Heart right ventricle (tissue), 16 donors: ENCODE data around the gene IL12RB1. TPM values are rescaled to one million over a fixed set of nuclear protein-coding genes. Genes with fewer than 3 reads are reported as not detected.

Experiments used
- ATAC-seq, 8 donors: fragments of 200-7000 bp; cut with Tn5 transposase; one replicate each; pipeline ENCODE4 v1.9.1; 2020; ENCODE audit warnings: mild to moderate bottlenecking in 8 of 8, moderate library complexity in 8 of 8, moderate number of reproducible peaks in 1 of 8
- DNase-seq, 2 donors: peaks; one replicate each; pipeline ENCODE4 v3.0.0-alpha.2; 2020
- H3K27ac ChIP-seq, 10 donors: fragments of 200-600 bp; sonication (generic) in 2 of 10; one replicate each; pipeline versions ENCODE4 v1.5.0 to v1.8.0; 2020 to 2022; ENCODE audit warnings: mild to moderate bottlenecking in 3 of 10
- H3K27me3 ChIP-seq, 7 donors: fragments of 200-600 bp; one replicate each; pipeline ENCODE4 v1.8.0; 2021 to 2022; ENCODE audit warnings: mild to moderate bottlenecking in 2 of 7
- H3K36me3 ChIP-seq, 9 donors: fragments of 200-600 bp; sonication (generic) in 1 of 9; one replicate each; pipeline versions ENCODE4 v1.5.0 to v1.8.0; 2020 to 2022; ENCODE audit warnings: mild to moderate bottlenecking in 2 of 9
- H3K4me1 ChIP-seq, 9 donors: fragments of 200-600 bp; sonication (generic) in 1 of 9; one replicate each; pipeline versions ENCODE4 v1.5.0 to v1.8.0; 2020 to 2022; ENCODE audit warnings: mild to moderate bottlenecking in 4 of 9
- H3K4me3 ChIP-seq, 10 donors: fragments of 200-600 bp; sonication (generic) in 2 of 10; one replicate each; pipeline versions ENCODE4 v1.5.0 to v1.8.0; 2020 to 2022; ENCODE audit warnings: mild to moderate bottlenecking in 7 of 10, moderate library complexity in 2 of 10
- H3K9me3 ChIP-seq, 11 donors: fragments of 200-600 bp in 10 of 11; sonication (generic) in 2 of 11; one replicate each; pipeline versions ENCODE4 v1.5.0 to v1.8.0; 2013 to 2022; ENCODE audit warnings: mild to moderate bottlenecking in 2 of 11, control low read depth in 1 of 11, moderate library complexity in 1 of 11
- CTCF ChIP-seq, 9 donors: fragments of 200-600 bp; sonication (generic) in 2 of 9; IDR thresholded peaks; one replicate each; pipeline versions ENCODE4 v1.5.0 to v1.8.0; 2021 to 2022; ENCODE audit warnings: antibody characterized with exemption in 9 of 9, mild to moderate bottlenecking in 5 of 9, moderate library complexity in 1 of 9
- WGBS, 2 donors: extraction: QIAGEN DNeasy Blood & Tissue Kit; methylation state at CpG; one replicate each; pipeline ENCODE4 v1.1.7; 2013; ENCODE audit warnings: inconsistent platforms in 1 of 2; 5-methylcytosine and 5-hydroxymethylcytosine counted together
- intact Hi-C, 10 donors: fragments of 100-400 bp; cut with DNase I; formaldehyde crosslinking; loops; one replicate each; pipeline versions ENCODE4 v1.11.1 to v1.14.2; 2022
- polyA plus RNA-seq, 2 donors: library from polyadenylated mRNA; stranded (reverse); fragments of 200-250 nt; gene quantifications; one replicate each; pipeline ENCODE4 v1.2.3, GENCODE V29; 2013
- total RNA-seq, 10 donors: library from RNA; stranded (reverse); fragmentation: NEBNext Ultra II Directional in 3 of 10; extraction: Animal tissue kit (Norgen Biotek cat#: 25700) in 3 of 10; gene quantifications; one replicate each; pipeline versions ENCODE4 v1.2.1 to v1.2.4, GENCODE V29; 2021 to 2023
- donor health status: Arrhythmogenic right ventricular cardiomyopathy.
- donor health status: ischemic (EF 13 %, LVEDD 7.1; RV severe dilation, severe dysfunction).
- donor health status: healthy with polysubstance abuse.
- donor health status: DM: no; HTN: yes; CAD: no.
- donor health status: DM: no; HTN: no; CAD: no.
- donor health status: ischemic (EF 25% LVEDD 6.9; RV normal size, moderate dysfunction).
- donor health status: ischemic (EF 25% LVEDD 5.7; RV mildly dilated, moderate dysfunction).
- donor health status: healthy.
- donor health status: DM: yes; HTN: yes; CAD: no.
- donor health status: Ischemic cardiomyopathy.
- donor health status: ischemic (EF 35%, LVEDD 5.7; RV mildly dilated, moderate dysfunction).
- donor health status: nonischemic (EF 11% LVEDD 7.7; RV severe dilation, severe dysfunction).
- donor health status: DM: yes; HTN: yes; CAD: no.
- donor health status: PGD.
- donor health status: ischemic (EF 29% LVEDD 5.4; RV normal size, mild dysfunction).
- donor health status: nonischemic (EF 23%, LVEDD 6.1; RV moderate dilation, normal function).

IL12RB1 gene
- total and polyA plus RNA-seq, 12 donors, result 0.24 to 5.4 (median 0.44) TPM

DNA sequence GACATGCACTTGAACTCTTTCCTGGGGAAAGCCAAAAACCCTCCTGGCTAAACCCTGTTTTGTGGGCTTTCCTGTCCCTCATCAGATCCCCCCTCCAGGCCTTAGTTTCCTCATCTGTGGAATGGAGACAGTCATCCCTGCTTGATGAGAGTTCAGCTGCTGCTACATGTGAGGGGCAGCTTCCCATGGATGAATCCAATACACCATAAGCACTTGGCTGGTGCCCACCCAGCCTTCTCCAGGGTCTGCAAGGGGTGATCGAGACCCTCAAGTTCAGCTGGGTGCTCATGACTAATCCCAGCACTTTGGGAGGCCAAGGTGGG lies 21.6 kb downstream of the IL12RB1 start:
- 87 to 88% methylated on average over 1 of the region's 1 CpG for WGBS, 2 donors
- ATAC-seq, result no peak
- intact Hi-C loops, result loop anchor here in 2 of 10 donors (10.0 kb wide), 1 partner anchor 120 kb away; no protein-coding TSS in a partner anchor

DNA sequence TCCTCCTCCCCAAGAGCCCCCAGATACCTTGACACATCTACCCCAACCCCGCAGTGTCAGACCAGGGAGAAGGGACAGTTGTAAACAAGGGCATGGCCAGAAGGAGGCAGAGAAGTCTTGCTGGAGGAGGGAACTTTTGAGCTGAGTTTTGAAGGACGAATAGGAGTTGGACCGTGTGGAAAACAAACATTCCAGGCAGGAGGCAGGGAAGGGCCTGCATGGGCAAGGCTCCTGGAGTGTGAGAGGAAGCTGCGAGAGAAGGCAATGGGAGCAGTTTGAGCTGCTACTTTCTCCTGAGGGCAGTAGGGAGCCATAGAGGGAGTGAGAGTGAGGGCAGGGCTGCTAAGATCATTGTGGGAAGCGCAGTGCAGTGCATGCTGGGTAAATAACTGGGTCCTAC lies 23.3 kb downstream of the IL12RB1 start:
- Histone ChIP-seq H3K4me1 (peaks cover 0 to 4% (median 3%) of the 10 kb centered on the region in 9 donors), H3K36me3 (no peaks in the 10 kb centered on the region), H3K27ac (no peak overlapping the region), H3K9me3 (no peaks in the 10 kb centered on the region), H3K4me3 (no peak overlapping the region), H3K27me3 (peaks cover 0 to 8% (median 0%) of the 10 kb centered on the region in 7 donors)
- TF ChIP-seq CTCF (IDR thresholded peaks at IDR 0.05), result no peak
- intact Hi-C loops, result loop anchor here in 3 of 10 donors (5.0 to 10.0 kb wide), 2 partner anchors 119 to 121 kb away; no protein-coding TSS in a partner anchor
- ATAC-seq (no peak), DNase-seq (no peak)
- WGBS, 2 donors, result 72 to 78% methylated on average over 5 of the region's 5 CpGs

More for the DNA sequence above, 21.6 kb downstream of the IL12RB1 start:
- Histone ChIP-seq H3K27ac (no peak overlapping the region), H3K27me3 (peaks cover 0 to 8% (median 0%) of the 10 kb centered on the region in 7 donors), H3K4me3 (no peak overlapping the region), H3K36me3 (peaks cover 0 to 4% (median 0%) of the 10 kb centered on the region in 9 donors), H3K4me1 (no peaks in the 10 kb centered on the region), H3K9me3 (no peaks in the 10 kb centered on the region)
- DNase-seq, result no peak
- no peak for TF ChIP-seq CTCF (IDR thresholded peaks at IDR 0.05)

DNA sequence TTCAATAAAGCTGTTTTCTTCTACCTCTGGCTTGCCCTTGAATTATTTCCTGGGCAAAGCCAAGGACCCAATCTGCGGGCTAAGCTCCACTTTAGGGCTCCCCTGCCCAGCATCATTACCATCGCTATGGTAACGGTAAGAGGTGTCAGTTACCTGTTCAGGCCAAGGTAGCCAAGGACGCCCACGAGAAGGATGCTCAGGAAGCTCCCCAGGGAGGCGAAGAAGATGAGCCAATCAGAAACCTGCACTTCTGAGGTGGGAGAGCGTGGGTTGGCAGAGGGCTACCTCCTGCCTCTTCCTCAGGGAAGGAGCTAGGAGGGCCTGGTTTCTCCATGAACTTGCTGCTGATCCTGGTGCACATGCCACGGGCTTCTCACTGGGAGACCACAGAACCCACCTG lies 24.7 kb downstream of the IL12RB1 start:
- DNase-seq, result no peak
- no peaks in the 10 kb centered on the region for H3K9me3 ChIP-seq
- H3K27ac ChIP-seq, result no peak overlapping the region
- H3K4me3 ChIP-seq, result no peak overlapping the region
- intact Hi-C loops, result loop anchor here in 3 of 10 donors (5.0 to 10.0 kb wide), 2 partner anchors 117 to 120 kb away; no protein-coding TSS in a partner anchor
- WGBS, 2 donors, result 46 to 52% methylated on average over 8 of the region's 8 CpGs
- H3K4me1 ChIP-seq, result peaks cover 6 to 16% (median 11%) of the 10 kb centered on the region in 9 donors
- no peaks in the 10 kb centered on the region for H3K36me3 ChIP-seq
- TF ChIP-seq CTCF (IDR thresholded peaks at IDR 0.05), result no peak
- peaks cover 0 to 8% (median 0%) of the 10 kb centered on the region in 7 donors for H3K27me3 ChIP-seq
- no peak for ATAC-seq

- peaks cover 6 to 16% (median 11%) of the 10 kb centered on the region in 9 donors for H3K4me1 ChIP-seq
- ATAC-seq, result no peak
- H3K27ac ChIP-seq, result no peak overlapping the region
- no peaks in the 10 kb centered on the region for H3K9me3 ChIP-seq
- DNase-seq, result no peak
- WGBS, 2 donors, result 84 to 86% methylated on average over 6 of the region's 6 CpGs
- H3K27me3 ChIP-seq, result peaks cover 0 to 8% (median 0%) of the 10 kb centered on the region in 7 donors
- TF ChIP-seq CTCF (IDR thresholded peaks at IDR 0.05), result no peak
- intact Hi-C loops, result loop anchor here in 3 of 10 donors (5.0 to 10.0 kb wide), 2 partner anchors 116 to 118 kb away; no protein-coding TSS in a partner anchor
- H3K4me3 ChIP-seq, result no peak overlapping the region
- H3K36me3 ChIP-seq, result no peaks in the 10 kb centered on the region
Observed at GRCh38 chr19:18060472-18060871, 26.3 kb downstream of the IL12RB1 start.
